GM23248 (cell line): ENCODE data around the gene PTGES3.

ENCODE experiments used
- EZH2 ChIP-seq: fragments of 200-600 bp; sonication (generic); IDR thresholded peaks from 2 replicates; pipeline ENCODE4 v1.6.1; 2018; ENCODE audit warnings: antibody characterized with exemption, mild to moderate bottlenecking; ENCODE audit not compliant: insufficient read depth, poor library complexity, severe bottlenecking
- EZH2phosphoT487 ChIP-seq: fragments of 200-600 bp; sonication (generic); IDR thresholded peaks from 2 replicates; pipeline ENCODE4 v1.6.1; 2018; ENCODE audit warnings: antibody characterized with exemption, moderate library complexity, mild to moderate bottlenecking, low read depth; ENCODE audit not compliant: insufficient read depth

DNA sequence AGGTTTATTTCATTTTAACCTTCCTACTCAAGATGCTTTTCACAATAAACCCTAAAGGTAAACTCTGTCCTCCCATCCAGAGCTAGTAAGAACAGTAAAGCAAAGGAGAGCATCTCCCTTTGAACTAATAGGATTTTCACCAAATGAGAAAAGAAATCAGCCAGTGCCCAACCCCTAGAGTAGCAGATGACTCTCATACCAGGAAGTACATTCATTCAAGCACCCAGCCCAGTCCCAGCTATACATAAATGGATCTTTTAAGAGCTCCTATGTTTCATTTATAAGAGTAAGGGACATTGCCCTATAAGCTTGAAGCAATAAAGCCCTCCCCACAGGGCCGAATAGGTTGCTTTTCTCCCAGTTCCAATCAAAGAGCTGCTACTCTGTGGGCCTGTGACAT lies 65.5 kb downstream of the PTGES3 start:
- TF ChIP-seq EZH2phosphoT487 (no peak), EZH2 (no peak)
